Stimulated activated CD4-positive, alpha-beta T cell treated with anti-CD3 and anti-CD28 coated beads, TNF-alpha, amount 100 ng/mL, for 1 hour (primary cell): Measurements from ENCODE around the gene SLC22A3.

Source experiments
- DNase-seq, 3 donors: peaks; one replicate each; pipeline ENCODE4 v3.0.0-alpha.2; 2020; ENCODE audit warnings: low read depth in 3 of 3, low spot score in 1 of 3

SLC22A3 gene

GRCh38 chr6:160333841-160334240 is 14.3 kb upstream of the SLC22A3 start:
- DNase-seq: no peak

GRCh38 chr6:160336200-160336599 is 12.0 kb upstream of the SLC22A3 start:
- DNase-seq: no peak

DNA sequence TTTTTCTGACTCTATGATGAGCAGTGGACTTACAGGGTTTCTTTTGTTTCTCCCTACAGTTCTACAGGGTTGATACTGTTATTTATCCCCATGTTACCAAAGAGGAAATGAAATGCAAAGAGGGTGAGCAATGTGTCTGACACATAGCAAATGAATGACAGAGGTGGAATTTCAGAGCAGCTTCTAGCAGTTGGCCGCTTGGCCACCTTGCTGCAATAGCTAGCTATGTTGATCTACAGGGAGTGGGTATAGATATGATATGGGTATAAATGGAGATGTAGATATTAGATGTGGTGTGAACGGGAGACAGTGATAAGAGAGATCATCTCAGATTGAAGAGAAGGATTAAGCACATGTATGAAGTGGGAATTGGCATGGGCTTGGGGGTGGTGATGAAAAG is 10.9 kb upstream of the SLC22A3 start:
- no peak for DNase-seq

DNA sequence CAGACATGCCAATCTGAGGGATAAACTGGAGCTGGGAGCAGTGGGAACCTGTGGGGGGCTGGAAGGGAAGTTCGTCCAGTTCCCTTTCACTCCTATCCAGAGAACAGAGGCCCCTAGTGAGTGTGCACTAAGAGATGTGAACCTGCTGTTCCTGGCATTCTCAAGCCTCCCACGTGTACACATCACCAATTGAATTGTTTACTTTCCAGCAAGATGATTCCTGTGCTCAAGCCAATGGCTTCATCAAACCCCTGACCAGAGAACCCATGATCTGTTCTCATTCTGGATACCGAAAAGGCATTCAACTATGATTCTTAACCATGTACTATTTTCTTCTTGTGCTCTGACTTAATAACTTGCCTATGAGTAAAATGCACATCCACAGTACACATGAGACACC is 10.2 kb upstream of the SLC22A3 start:
- no peak for DNase-seq

DNA sequence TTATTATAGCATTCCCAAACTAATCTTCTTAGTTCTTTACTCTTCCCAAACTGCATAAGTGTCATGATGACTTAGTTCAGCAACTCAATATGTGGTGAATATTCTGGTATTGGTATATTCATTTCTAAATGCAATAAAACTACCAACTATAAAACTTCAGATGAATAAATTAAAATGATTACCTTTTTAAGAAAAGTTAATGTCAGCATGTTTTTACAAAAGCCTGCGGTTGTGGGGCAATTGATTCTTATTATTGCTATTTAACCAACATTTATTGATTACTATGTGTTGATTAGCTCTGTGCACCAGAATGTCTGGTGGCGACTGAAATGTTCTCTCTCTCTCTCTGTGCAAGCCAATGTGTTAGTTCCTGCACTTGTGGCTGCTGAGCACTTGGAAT is 5.0 kb upstream of the SLC22A3 start:
- no peak for DNase-seq

- DNase-seq: no peak
Measured at GRCh38 chr6:160344271-160344670, 3.9 kb upstream of the SLC22A3 start.

GRCh38 chr6:160347259-160348222 is 637 bp upstream of the SLC22A3 start:
- DNase-seq: no peak

GRCh38 chr6:160349020-160349441 is 853 bp downstream of the SLC22A3 start:
- DNase-seq: no peak

DNA sequence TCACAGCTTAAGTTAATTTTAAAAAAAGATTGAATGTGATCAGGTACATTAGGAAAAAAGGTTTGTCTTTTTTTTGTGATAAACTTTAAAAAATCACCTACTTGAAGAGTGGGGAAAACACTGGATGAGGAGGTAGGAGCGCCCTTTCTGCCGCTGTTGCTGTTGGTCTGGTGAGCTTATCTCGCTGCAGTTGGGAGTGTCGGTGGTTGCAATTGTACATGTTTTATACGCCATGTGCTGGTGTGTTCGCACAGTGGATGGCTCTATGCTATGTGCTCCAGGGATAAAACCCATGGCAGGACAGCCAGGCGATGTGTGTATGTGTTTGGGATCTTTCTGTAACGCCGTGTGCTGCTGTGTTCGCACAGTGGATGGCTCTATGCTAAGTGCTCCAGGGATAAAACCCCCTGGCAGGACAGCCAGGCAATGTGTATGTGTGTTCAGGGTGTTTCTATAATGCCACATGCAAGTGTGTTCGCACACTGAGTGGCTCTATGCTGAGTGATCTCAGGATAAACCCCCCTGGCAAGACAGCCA is 1.7 kb downstream of the SLC22A3 start:
- DNase-seq: no peak

- DNase-seq: no peak
Measured at GRCh38 chr6:160353950-160354496, 5.8 kb downstream of the SLC22A3 start.

DNA sequence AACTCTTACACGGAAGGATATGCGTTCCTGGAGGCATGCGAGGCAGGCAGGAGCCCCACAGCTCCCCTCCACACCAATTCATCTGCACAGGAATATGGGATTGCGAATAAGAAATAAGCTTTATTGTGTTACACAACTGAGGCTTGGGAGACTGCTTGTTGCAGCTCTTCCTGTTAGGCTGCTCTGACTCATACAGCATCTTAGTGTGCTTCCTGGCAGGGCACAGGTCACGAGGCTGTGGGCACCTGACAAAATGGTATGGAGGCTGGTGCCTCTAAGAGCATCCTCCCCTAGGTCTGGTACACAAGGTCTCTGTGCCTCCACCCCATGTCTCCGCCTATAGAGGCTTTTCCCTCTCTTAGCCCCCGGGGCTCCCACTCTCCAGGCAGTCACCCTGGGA is 6.8 kb downstream of the SLC22A3 start:
- no peak for DNase-seq

GRCh38 chr6:160356074-160356744 is 8.0 kb downstream of the SLC22A3 start:
- no peak for DNase-seq

GRCh38 chr6:160357088-160357487 is 8.9 kb downstream of the SLC22A3 start:
- DNase-seq: no peak

GRCh38 chr6:160358225-160359119 is 10.3 kb downstream of the SLC22A3 start:
- no peak for DNase-seq

- no peak for DNase-seq
Measured at GRCh38 chr6:160360955-160361354, 12.8 kb downstream of the SLC22A3 start.

- DNase-seq: no peak
Measured at GRCh38 chr6:160362556-160362955, 14.4 kb downstream of the SLC22A3 start.

DNA sequence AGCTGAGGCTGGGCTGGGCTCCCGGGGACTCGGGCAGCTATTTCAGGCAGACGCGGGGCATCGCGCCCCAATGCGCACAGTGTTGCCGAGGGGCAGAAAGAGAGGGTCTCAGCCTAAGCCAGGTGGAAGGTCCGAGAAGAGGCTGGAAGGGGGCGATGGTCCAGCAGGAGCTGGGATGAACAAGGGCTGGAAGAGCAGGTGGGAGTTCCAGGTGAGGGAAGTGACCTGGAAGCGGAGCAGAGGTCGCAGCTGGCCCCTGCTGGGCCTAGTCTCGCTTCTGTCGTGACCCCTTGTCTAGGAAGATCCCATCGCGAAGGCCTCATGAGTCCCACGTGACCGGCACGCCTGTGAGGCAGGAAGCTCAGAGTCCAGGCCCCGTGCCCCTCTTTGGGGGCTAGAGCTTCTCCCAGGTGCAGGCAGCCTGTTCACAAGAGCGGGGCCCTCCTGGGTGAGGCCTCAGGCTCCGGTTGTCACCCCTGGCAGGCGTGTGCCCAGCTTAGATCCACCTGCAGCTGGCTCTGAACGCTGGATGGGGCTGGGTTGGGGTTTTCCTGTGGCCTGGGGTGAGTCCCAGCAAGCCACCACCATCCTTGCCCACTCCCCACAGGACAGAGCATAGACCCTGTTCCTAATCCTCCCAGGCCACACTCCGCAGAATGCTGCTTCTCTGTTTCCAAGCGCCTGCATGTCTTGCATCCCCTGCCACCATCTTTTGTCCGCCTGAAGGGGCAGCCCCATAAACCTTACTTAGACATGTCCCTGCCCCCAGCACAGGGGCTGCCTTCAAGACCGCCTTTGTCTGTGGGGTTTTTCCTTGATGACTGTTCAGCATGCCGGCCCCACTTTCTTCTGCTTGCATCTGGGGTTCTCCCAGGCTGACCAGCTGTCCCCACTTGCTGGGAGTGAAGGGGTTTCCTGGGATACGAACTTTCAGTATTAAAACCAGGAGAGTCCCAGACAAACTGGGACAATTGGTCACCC is 15.1 kb downstream of the SLC22A3 start:
- no peak for DNase-seq

- DNase-seq: no peak
Measured at GRCh38 chr6:160365117-160365516, 16.9 kb downstream of the SLC22A3 start.

DNA sequence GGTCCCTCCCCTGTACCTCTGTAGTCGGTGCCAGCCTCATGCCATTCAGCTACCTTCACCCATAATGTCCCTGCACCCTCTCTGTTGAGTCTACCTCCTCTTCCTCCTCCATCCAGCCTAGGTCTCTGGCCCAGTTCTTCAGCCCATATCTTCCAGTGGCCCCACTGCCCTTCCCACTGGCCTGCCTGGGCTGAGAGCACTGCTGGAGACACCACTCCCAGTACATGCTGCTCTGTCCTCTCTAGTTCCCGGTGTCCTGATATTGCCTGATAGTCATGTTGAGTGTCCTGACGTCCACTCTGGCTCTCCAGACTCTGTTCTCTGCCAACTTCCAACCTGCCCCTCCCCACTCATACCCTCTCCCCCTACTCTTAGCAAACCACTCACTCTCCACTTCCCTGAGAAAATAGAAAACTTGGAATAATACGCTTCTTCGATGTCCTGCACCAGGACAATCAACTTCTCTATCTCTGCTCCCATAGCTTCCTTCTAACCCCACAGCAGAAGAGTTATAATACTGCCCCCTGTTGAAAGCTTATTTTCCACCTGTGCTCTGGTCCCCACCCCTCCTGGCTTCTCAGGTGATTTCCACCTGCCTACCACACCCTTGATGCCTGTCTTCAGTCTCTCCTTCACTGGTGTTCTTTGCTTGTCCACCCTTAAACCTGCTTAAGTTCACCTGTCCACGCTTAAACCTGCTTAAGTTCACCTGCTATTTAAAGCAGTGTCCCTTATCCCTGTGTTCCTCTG is 19.8 kb downstream of the SLC22A3 start:
- no peak for DNase-seq
